H9 (cell line): ENCODE measurements around the gene TAOK3. TPM values are rescaled to one million over a fixed set of nuclear protein-coding genes. Genes with fewer than 3 reads are reported as not detected.

ENCODE experiments used
- DNase-seq: peaks from one replicate; pipeline ENCODE4 v3.0.0-alpha.2; 2017
- H2AFZ ChIP-seq: one replicate; pipeline ENCODE4 v1.6.1; 2013; ENCODE audit warnings: mild to moderate bottlenecking, low read length, control low read depth, moderate library complexity
- H2AK5ac ChIP-seq: 2 replicates; pipeline ENCODE4 v1.6.1; 2013; ENCODE audit warnings: low read length, control low read depth, mixed read lengths; ENCODE audit not compliant: insufficient read length
- H2BK120ac ChIP-seq: one replicate; pipeline ENCODE4 v1.6.1; 2013; ENCODE audit warnings: low read depth, mild to moderate bottlenecking, low read length, control low read depth, inconsistent platforms; ENCODE audit not compliant: poor library complexity, severe bottlenecking
- H2BK12ac ChIP-seq: 2 replicates; pipeline ENCODE4 v1.6.1; 2013; ENCODE audit warnings: low read length, control low read depth, mixed read lengths, low read depth; ENCODE audit not compliant: insufficient read length
- H2BK15ac ChIP-seq: 2 replicates; pipeline ENCODE4 v1.6.1; 2013; ENCODE audit warnings: low read depth, low read length, control low read depth
- H2BK20ac ChIP-seq: one replicate; pipeline ENCODE4 v1.6.1; 2013; ENCODE audit warnings: low read depth, mild to moderate bottlenecking, low read length, control low read depth, inconsistent platforms; ENCODE audit not compliant: poor library complexity, severe bottlenecking
- H2BK5ac ChIP-seq: 2 replicates; pipeline ENCODE4 v1.6.1; 2013; ENCODE audit warnings: low read length, control low read depth, mixed read lengths; ENCODE audit not compliant: insufficient read length
- H3K14ac ChIP-seq: 2 replicates; pipeline ENCODE4 v1.6.1; 2013; ENCODE audit warnings: low read length, control low read depth; ENCODE audit not compliant: insufficient read depth
- H3K18ac ChIP-seq: 2 replicates; pipeline ENCODE4 v1.6.1; 2013; ENCODE audit warnings: low read depth, mild to moderate bottlenecking, mixed read lengths, low read length, control low read depth; ENCODE audit not compliant: insufficient read length
- H3K23ac ChIP-seq: 2 replicates; pipeline ENCODE4 v1.6.1; 2013; ENCODE audit warnings: low read length, control low read depth, mixed read lengths, low read depth; ENCODE audit not compliant: insufficient read length
- H3K23me2 ChIP-seq: 2 replicates; pipeline ENCODE4 v1.6.1; 2013; ENCODE audit warnings: low read depth, mild to moderate bottlenecking, mixed read lengths, low read length, control low read depth; ENCODE audit not compliant: insufficient read length, poor library complexity, severe bottlenecking
- H3K27ac ChIP-seq: 2 replicates; pipeline ENCODE4 v1.5.1; 2013; ENCODE audit warnings: low read length, control low read depth, mixed read lengths, low read depth; ENCODE audit not compliant: insufficient read length
- H3K27me3 ChIP-seq: 2 replicates; pipeline ENCODE4 v1.6.1; 2013; ENCODE audit warnings: low read length, control low read depth, inconsistent platforms; ENCODE audit not compliant: insufficient read depth
- H3K4ac ChIP-seq: 2 replicates; pipeline ENCODE4 v1.6.1; 2013; ENCODE audit warnings: low read depth, mild to moderate bottlenecking, control low read depth, inconsistent platforms, low read length, moderate library complexity
- H3K4me1 ChIP-seq: 2 replicates; pipeline ENCODE4 v1.6.1; 2013; ENCODE audit warnings: low read length, control low read depth, inconsistent platforms; ENCODE audit not compliant: insufficient read depth
- H3K4me2 ChIP-seq: 2 replicates; pipeline ENCODE4 v1.6.1; 2013; ENCODE audit warnings: low read length, control low read depth, mixed read lengths; ENCODE audit not compliant: insufficient read length, insufficient read depth
- H3K56ac ChIP-seq: 2 replicates; pipeline ENCODE4 v1.6.1; 2013; ENCODE audit warnings: low read depth, mild to moderate bottlenecking, mixed read lengths, low read length, control low read depth; ENCODE audit not compliant: insufficient read length
- H3K79me1 ChIP-seq: 2 replicates; pipeline ENCODE4 v1.6.1; 2013; ENCODE audit warnings: low read depth, mild to moderate bottlenecking, moderate library complexity, low read length, control low read depth, inconsistent platforms; ENCODE audit not compliant: insufficient read depth, poor library complexity, severe bottlenecking
- H3K79me2 ChIP-seq: 2 replicates; pipeline ENCODE4 v1.6.1; 2013; ENCODE audit warnings: low read length, control low read depth, inconsistent platforms; ENCODE audit not compliant: insufficient read depth
- H3K9ac ChIP-seq: 2 replicates; pipeline ENCODE4 v1.6.1; 2013; ENCODE audit warnings: low read length, control low read depth, mixed read lengths; ENCODE audit not compliant: insufficient read length; ENCODE audit errors: extremely low read depth
- H3K9me3 ChIP-seq: one replicate; pipeline ENCODE4 v1.6.1; 2013; ENCODE audit warnings: low read depth, low read length, inconsistent platforms; ENCODE audit not compliant: control insufficient read depth
- H3T11ph ChIP-seq: one replicate; pipeline ENCODE4 v1.6.1; 2013; ENCODE audit warnings: mild to moderate bottlenecking, low read length, control low read depth, inconsistent platforms
- H4K20me1 ChIP-seq: one replicate; pipeline ENCODE4 v1.6.1; 2013; ENCODE audit not compliant: control insufficient read depth, insufficient read length, insufficient read depth
- H4K5ac ChIP-seq: 2 replicates; pipeline ENCODE4 v1.6.1; 2013; ENCODE audit warnings: low read depth, mild to moderate bottlenecking, mixed read lengths, low read length, control low read depth; ENCODE audit not compliant: insufficient read length
- H4K8ac ChIP-seq: replicated peaks from 2 replicates; pipeline ENCODE4 v1.6.1; 2013; ENCODE audit warnings: low read length, control low read depth, mixed read lengths, low read depth; ENCODE audit not compliant: insufficient read length
- H4K91ac ChIP-seq: 2 replicates; pipeline ENCODE4 v1.6.1; 2013; ENCODE audit warnings: low read depth, mild to moderate bottlenecking, moderate library complexity, mixed read lengths, low read length, control low read depth; ENCODE audit not compliant: insufficient read length
- H3K27ac Mint-ChIP-seq, 3 experiments: 2 replicates in 2 of 3; 3 replicates in 1 of 3; pipeline ENCODE4 v1.8.0; 2020 to 2021; ENCODE audit warnings: mixed read lengths in 3 of 3, mild to moderate bottlenecking in 1 of 3, moderate library complexity in 1 of 3
- H3K27me3 Mint-ChIP-seq: 2 replicates; pipeline ENCODE4 v1.8.0; 2021; ENCODE audit warnings: low read depth, mild to moderate bottlenecking, moderate library complexity, mixed read lengths
- H3K36me3 Mint-ChIP-seq, 3 experiments: 2 replicates in 2 of 3; 3 replicates in 1 of 3; pipeline ENCODE4 v1.8.0; 2020 to 2021; ENCODE audit warnings: low read depth in 3 of 3, mixed read lengths in 3 of 3; ENCODE audit not compliant: insufficient read depth in 1 of 3
- H3K4me1 Mint-ChIP-seq, 2 experiments: 2 replicates each; pipeline ENCODE4 v1.8.0; 2020; ENCODE audit warnings: mixed read lengths in 2 of 2
- H3K4me3 Mint-ChIP-seq, 2 experiments: 2 replicates in 1 of 2; 3 replicates in 1 of 2; pipeline ENCODE4 v1.8.0; 2020 to 2021; ENCODE audit warnings: mild to moderate bottlenecking in 2 of 2, mixed read lengths in 2 of 2, moderate library complexity in 1 of 2
- H3K9me3 Mint-ChIP-seq, 2 experiments: 2 replicates in 1 of 2; 3 replicates in 1 of 2; pipeline ENCODE4 v1.8.0; 2020; ENCODE audit warnings: mild to moderate bottlenecking in 2 of 2, mixed read lengths in 2 of 2, moderate library complexity in 1 of 2
- CTCF ChIP-seq: fragments of 200-600 bp; sonication (generic); conservative IDR thresholded peaks from 3 replicates; pipeline ENCODE4 v1.8.0; 2021; ENCODE audit warnings: antibody characterized with exemption, mild to moderate bottlenecking
- WGBS: extraction: QIAGEN DNeasy Blood & Tissue Kit; methylation state at CpG from one replicate; pipeline ENCODE4 v1.1.7; 2013; ENCODE audit warnings: missing lambda C conversion rate, low lambda C conversion rate, mixed read lengths; ENCODE audit not compliant: insufficient read length; ENCODE audit errors: extremely low coverage; 5-methylcytosine and 5-hydroxymethylcytosine counted together
- total RNA-seq: library from RNA; stranded (reverse); gene quantifications from 2 replicates; pipeline ENCODE4 v1.2.1, GENCODE V29; 2021

Gene TAOK3
- total RNA-seq, 1 experiment from 2014 or later = 5.2 TPM

- no peak for TF ChIP-seq CTCF
- H3K18ac ChIP-seq = no peak overlapping the region
- Mint-ChIP-seq H3K4me3 (peak overlapping the region; percentile 56 to 86; a peak in 4 of 5 replicates), H3K27ac (peak overlapping the region in 1 of 3 experiments; percentile 11; a peak in 1 of 7 replicates), H3K4me1 (peaks cover 37 to 41% of the 10 kb centered on the region in 2 experiments), H3K9me3 (no peaks in the 10 kb centered on the region), H3K36me3 (no peaks in the 10 kb centered on the region; a peak in 1 of 7 replicates), H3K27me3 (peaks cover 29% of the 10 kb centered on the region)
- H3K4me2 ChIP-seq = no peak overlapping the region
- no peak overlapping the region for H4K5ac ChIP-seq
- no peak overlapping the region for H2BK15ac ChIP-seq
- H2BK5ac ChIP-seq = no peak overlapping the region
- H3K23me2 ChIP-seq = peaks cover 37% of the 10 kb centered on the region
- no peak overlapping the region for H3K4ac ChIP-seq
- H2AK5ac ChIP-seq = no peak overlapping the region
- H4K20me1 ChIP-seq = no peaks in the 10 kb centered on the region
- no peak overlapping the region for H2BK12ac ChIP-seq
- peaks cover 3% of the 10 kb centered on the region; the same call in 1 of the 2 replicates for H3K4me1 ChIP-seq
- no peak overlapping the region for H3K9ac ChIP-seq
- H3K56ac ChIP-seq = no peak overlapping the region
- H3K23ac ChIP-seq = no peak overlapping the region
- no peak overlapping the region for H2BK20ac ChIP-seq
- no peaks in the 10 kb centered on the region for H3K27me3 ChIP-seq
- no peak overlapping the region for H4K8ac ChIP-seq
- H3K14ac ChIP-seq = no peak overlapping the region
- no CpG with 5 or more reads among the region's 14 CpGs for WGBS
- H3K79me2 ChIP-seq = peaks cover 8% of the 10 kb centered on the region; the same call in 1 of the 2 replicates
- H2AFZ ChIP-seq = no peak overlapping the region
- H3K9me3 ChIP-seq = no peaks in the 10 kb centered on the region
- H2BK120ac ChIP-seq = no peak overlapping the region
- H4K91ac ChIP-seq = no peak overlapping the region
- H3K27ac ChIP-seq = no peak overlapping the region
- no peak for DNase-seq
- peaks cover 7% of the 10 kb centered on the region for H3K79me1 ChIP-seq
- H3T11ph ChIP-seq = no peak overlapping the region
Observed at GRCh38 chr12:118374126-118374725, 1.5 kb upstream of the TAOK3 start.
